ENCODE results near the gene DAB1. TPM values are rescaled to one million over a fixed set of nuclear protein-coding genes. Genes with fewer than 3 reads are reported as not detected.

Gene DAB1
- total RNA-seq, 3 donors from 2014 or later (not counting 1 experiment from before 2014, with no cell fraction given): 0.41 TPM; not detected in 2

GRCh38 chr1:57019236-57019839, 404.5 kb downstream of the DAB1 start:
- H3K27ac Mint-ChIP-seq: no peak overlapping the region
- 92% methylated on average over 5 of the region's 5 CpGs for WGBS (ENCODE audit: insufficient coverage)
- no peaks in the 10 kb centered on the region for H3K36me3 Mint-ChIP-seq

GRCh38 chr1:57018119-57018518, 405.7 kb downstream of the DAB1 start:
- Histone ChIP-seq H3K36me3 (ENCODE audit: control insufficient read depth, insufficient read depth, low read length) (no peaks in the 10 kb centered on the region), H3K27ac (ENCODE audit: low read length) (no peak overlapping the region), H3K27me3 (ENCODE audit: control insufficient read depth, insufficient read depth, low read length) (no peaks in the 10 kb centered on the region), H3K4me3 (ENCODE audit: low read length) (no peak overlapping the region), H3K4me1 (ENCODE audit: control insufficient read depth, insufficient read depth, low read length) (no peaks in the 10 kb centered on the region), H3K9me3 (ENCODE audit: control insufficient read depth, insufficient read depth, low read length) (no peaks in the 10 kb centered on the region)
- Mint-ChIP-seq H3K4me1 (no peaks in the 10 kb centered on the region), H3K27me3 (ENCODE audit: low read depth in 2 of 2) (peaks cover 2 to 7% of the 10 kb centered on the region in 2 donors), H3K27ac (no peak overlapping the region), H3K9me3 (no peaks in the 10 kb centered on the region), H3K4me3 (no peak overlapping the region), H3K36me3 (no peaks in the 10 kb centered on the region)
- no peak for ATAC-seq
- intact Hi-C loops (cut with micrococcal nuclease): no loop called here
- TF ChIP-seq, protein P1, sequence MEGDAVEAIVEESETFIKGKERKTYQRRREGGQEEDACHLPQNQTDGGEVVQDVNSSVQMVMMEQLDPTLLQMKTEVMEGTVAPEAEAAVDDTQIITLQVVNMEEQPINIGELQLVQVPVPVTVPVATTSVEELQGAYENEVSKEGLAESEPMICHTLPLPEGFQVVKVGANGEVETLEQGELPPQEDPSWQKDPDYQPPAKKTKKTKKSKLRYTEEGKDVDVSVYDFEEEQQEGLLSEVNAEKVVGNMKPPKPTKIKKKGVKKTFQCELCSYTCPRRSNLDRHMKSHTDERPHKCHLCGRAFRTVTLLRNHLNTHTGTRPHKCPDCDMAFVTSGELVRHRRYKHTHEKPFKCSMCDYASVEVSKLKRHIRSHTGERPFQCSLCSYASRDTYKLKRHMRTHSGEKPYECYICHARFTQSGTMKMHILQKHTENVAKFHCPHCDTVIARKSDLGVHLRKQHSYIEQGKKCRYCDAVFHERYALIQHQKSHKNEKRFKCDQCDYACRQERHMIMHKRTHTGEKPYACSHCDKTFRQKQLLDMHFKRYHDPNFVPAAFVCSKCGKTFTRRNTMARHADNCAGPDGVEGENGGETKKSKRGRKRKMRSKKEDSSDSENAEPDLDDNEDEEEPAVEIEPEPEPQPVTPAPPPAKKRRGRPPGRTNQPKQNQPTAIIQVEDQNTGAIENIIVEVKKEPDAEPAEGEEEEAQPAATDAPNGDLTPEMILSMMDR (IDR thresholded peaks at IDR 0.05): no peak
- 100% methylated on average over 1 of the region's 2 CpGs for WGBS (ENCODE audit: insufficient coverage)
- DNase-seq: no peak

More at GRCh38 chr1:57019236-57019839, 404.5 kb downstream of the DAB1 start:
- DNase-seq (no peak), ATAC-seq (no peak)
- no peaks in the 10 kb centered on the region for H3K4me1 Mint-ChIP-seq
- intact Hi-C loops (cut with micrococcal nuclease): no loop called here
- no peaks in the 10 kb centered on the region for H3K9me3 ChIP-seq (ENCODE audit: control insufficient read depth, insufficient read depth, low read length)
- TF ChIP-seq, protein P1 (IDR thresholded peaks at IDR 0.05): no peak
- no peaks in the 10 kb centered on the region for H3K27me3 ChIP-seq (ENCODE audit: control insufficient read depth, insufficient read depth, low read length)
- no peaks in the 10 kb centered on the region for H3K9me3 Mint-ChIP-seq
- H3K4me3 ChIP-seq (ENCODE audit: low read length): no peak overlapping the region
- no peak overlapping the region for H3K27ac ChIP-seq (ENCODE audit: low read length)
- no peaks in the 10 kb centered on the region for H3K36me3 ChIP-seq (ENCODE audit: control insufficient read depth, insufficient read depth, low read length)
- H3K4me3 Mint-ChIP-seq: no peak overlapping the region
- H3K4me1 ChIP-seq (ENCODE audit: control insufficient read depth, insufficient read depth, low read length): no peaks in the 10 kb centered on the region
- H3K27me3 Mint-ChIP-seq (ENCODE audit: low read depth in 2 of 2): peaks cover 5 to 7% of the 10 kb centered on the region in 2 donors

- no peak overlapping the region for H3K27ac Mint-ChIP-seq
- ATAC-seq (no peak), DNase-seq (no peak)
- no peaks in the 10 kb centered on the region for H3K9me3 Mint-ChIP-seq
- Histone ChIP-seq H3K4me3 (ENCODE audit: low read length) (no peak overlapping the region), H3K9me3 (ENCODE audit: control insufficient read depth, insufficient read depth, low read length) (no peaks in the 10 kb centered on the region), H3K4me1 (ENCODE audit: control insufficient read depth, insufficient read depth, low read length) (no peaks in the 10 kb centered on the region), H3K36me3 (ENCODE audit: control insufficient read depth, insufficient read depth, low read length) (no peaks in the 10 kb centered on the region), H3K27me3 (ENCODE audit: control insufficient read depth, insufficient read depth, low read length) (no peaks in the 10 kb centered on the region), H3K27ac (ENCODE audit: low read length) (no peak overlapping the region)
- TF ChIP-seq, protein P1 (IDR thresholded peaks at IDR 0.05): no peak
- no peak overlapping the region for H3K4me3 Mint-ChIP-seq
- 77% methylated on average over 7 of the region's 7 CpGs for WGBS (ENCODE audit: insufficient coverage)
- intact Hi-C loops (cut with micrococcal nuclease): no loop called here
- H3K4me1 Mint-ChIP-seq: no peaks in the 10 kb centered on the region
- no peaks in the 10 kb centered on the region for H3K36me3 Mint-ChIP-seq
- peaks cover 0 to 7% of the 10 kb centered on the region in 2 donors for H3K27me3 Mint-ChIP-seq (ENCODE audit: low read depth in 2 of 2)
Observed at GRCh38 chr1:57017717-57018116, 406.1 kb downstream of the DAB1 start.

- no peak overlapping the region for H3K27ac ChIP-seq (ENCODE audit: low read length)
- H3K4me3 Mint-ChIP-seq: no peak overlapping the region
- TF ChIP-seq, protein P1 (IDR thresholded peaks at IDR 0.05): no peak
- no peaks in the 10 kb centered on the region for H3K4me1 Mint-ChIP-seq
- H3K36me3 ChIP-seq (ENCODE audit: control insufficient read depth, insufficient read depth, low read length): no peaks in the 10 kb centered on the region
- H3K9me3 ChIP-seq (ENCODE audit: control insufficient read depth, insufficient read depth, low read length): no peaks in the 10 kb centered on the region
- H3K36me3 Mint-ChIP-seq: no peaks in the 10 kb centered on the region
- ATAC-seq (no peak), DNase-seq (no peak)
- H3K4me1 ChIP-seq (ENCODE audit: control insufficient read depth, insufficient read depth, low read length): no peaks in the 10 kb centered on the region
- H3K9me3 Mint-ChIP-seq: no peaks in the 10 kb centered on the region
- no peak overlapping the region for H3K4me3 ChIP-seq (ENCODE audit: low read length)
- peaks cover 0 to 7% of the 10 kb centered on the region in 2 donors for H3K27me3 Mint-ChIP-seq (ENCODE audit: low read depth in 2 of 2)
- intact Hi-C loops (cut with micrococcal nuclease): no loop called here
- no peak overlapping the region for H3K27ac Mint-ChIP-seq
- 89% methylated on average over 6 of the region's 6 CpGs for WGBS (ENCODE audit: insufficient coverage)
- no peaks in the 10 kb centered on the region for H3K27me3 ChIP-seq (ENCODE audit: control insufficient read depth, insufficient read depth, low read length)
Observed at GRCh38 chr1:57017200-57017599, 406.7 kb downstream of the DAB1 start.

Measured in natural killer cell (primary cell).